HepG2 (cell line): ENCODE measurements around the gene CNDP1. TPM values are rescaled to one million over a fixed set of nuclear protein-coding genes. Genes with fewer than 3 reads are reported as not detected.

ENCODE experiments used
- ATAC-seq: fragments of 200-7000 bp; cut with Tn5 transposase; 3 replicates; pipeline ENCODE4 v1.9.1; 2020; ENCODE audit warnings: mild to moderate bottlenecking, moderate library complexity
- BruUV-seq: library from RNA; stranded (reverse); fragments of 400-500 nt; replicated peaks from 2 replicates; lab custom pipeline; 2021; lab: Mats Ljungman, UMichigan
- CTCF ChIA-PET: fragments of 300-600 bp; formaldehyde crosslinking; extraction: SDS; loops from one replicate; lab custom pipeline; 2021; ENCODE audit warnings: low total read pairs, inconsistent platforms, low intra/inter-chr PET ratio; lab: Yijun Ruan, JAX
- POLR2A ChIA-PET: fragments of 350-600 bp; sonication (Branson Sonifier 250); formaldehyde crosslinking; loops from one replicate; lab custom pipeline; 2020; ENCODE audit warnings: antibody characterized with exemption, inconsistent platforms; lab: Yijun Ruan, JAX
- DNase-seq: peaks from one replicate; pipeline ENCODE4 v3.0.0-alpha.2; 2015; ENCODE audit warnings: low spot score
- FAIRE-seq: peaks from 3 replicates; lab custom pipeline; 2011; peaks lifted over from hg19 to GRCh38; lab: Jason Lieb, UNC
- H2AFZ ChIP-seq: one replicate; pipeline ENCODE4 v1.6.1; 2011; ENCODE audit warnings: low read length, inconsistent platforms
- H3K27ac ChIP-seq: fragments of 300-600 bp; 3 replicates; pipeline ENCODE4 v1.8.0; 2011; ENCODE audit warnings: mixed run types, mild to moderate bottlenecking, mixed read lengths, low read length, inconsistent platforms; ENCODE audit not compliant: insufficient read depth; ENCODE audit errors: extremely low read length
- H3K27me3 ChIP-seq, 2 experiments: fragments of 200-600 bp in 1 of 2; 2 replicates in 1 of 2; 3 replicates in 1 of 2; pipeline versions ENCODE4 v1.6.0 to v1.8.0; 2011; ENCODE audit warnings: low read length in 2 of 2, mild to moderate bottlenecking in 2 of 2, moderate library complexity in 2 of 2, inconsistent platforms in 1 of 2; ENCODE audit not compliant: insufficient read depth in 2 of 2, control insufficient read depth in 1 of 2
- H3K36me3 ChIP-seq, 2 experiments: fragments of 200-600 bp in 1 of 2; replicated peaks in 1 of 2; 2 replicates in 1 of 2; 3 replicates in 1 of 2; pipeline versions ENCODE4 v1.5.1 to v1.8.0; 2011; ENCODE audit warnings: low read length in 2 of 2, inconsistent platforms in 1 of 2; ENCODE audit not compliant: insufficient read depth in 2 of 2, control insufficient read depth in 1 of 2
- H3K4me1 ChIP-seq: 2 replicates; pipeline ENCODE4 v1.5.1; 2012; ENCODE audit warnings: low read length, inconsistent platforms; ENCODE audit not compliant: insufficient read depth
- H3K4me2 ChIP-seq: 2 replicates; pipeline ENCODE4 v1.6.0; 2011; ENCODE audit warnings: low read depth, low read length, inconsistent platforms
- H3K4me3 ChIP-seq, 3 experiments: fragments of 200-600 bp in 1 of 3; sonication (generic), shearing (Covaris generic) in 1 of 3; replicated peaks in 1 of 3; 2 replicates each; pipeline ENCODE4 v1.5.1; 2011 to 2016; ENCODE audit warnings: low read length in 3 of 3, inconsistent platforms in 2 of 3, low read depth in 2 of 3, mild to moderate bottlenecking in 2 of 3, control low read depth in 1 of 3, mixed read lengths in 1 of 3; ENCODE audit not compliant: insufficient read depth in 1 of 3
- H3K79me2 ChIP-seq: one replicate; pipeline ENCODE4 v1.6.1; 2011; ENCODE audit warnings: low read length, inconsistent platforms; ENCODE audit not compliant: insufficient read depth
- H3K9ac ChIP-seq: 2 replicates; pipeline ENCODE4 v1.6.0; 2011; ENCODE audit warnings: mild to moderate bottlenecking, low read depth, low read length, inconsistent platforms; ENCODE audit not compliant: insufficient read depth
- H3K9me3 ChIP-seq: 2 replicates; pipeline ENCODE4 v1.5.1; 2012; ENCODE audit warnings: mild to moderate bottlenecking, low read length
- H4K20me1 ChIP-seq: 2 replicates; pipeline ENCODE4 v1.6.0; 2011; ENCODE audit warnings: inconsistent platforms, mild to moderate bottlenecking, low read length, moderate library complexity; ENCODE audit not compliant: insufficient read depth
- AKNA ChIP-seq: sonication (generic); formaldehyde crosslinking; IDR thresholded peaks from 2 replicates; pipeline ENCODE4 v1.4.0; 2020; ENCODE audit warnings: missing genetic modification reagents, borderline replicate concordance
- CEBPG ChIP-seq: IDR thresholded peaks from 2 replicates; pipeline ENCODE4 v1.6.1; 2016
- ETV6 ChIP-seq: sonication (generic); formaldehyde crosslinking; conservative IDR thresholded peaks from 2 replicates; pipeline ENCODE4 v1.4.0; 2020; ENCODE audit warnings: missing genetic modification reagents
- HIC2 ChIP-seq: sonication (generic); formaldehyde crosslinking; IDR thresholded peaks from 2 replicates; pipeline ENCODE4 v1.9.0; 2022; ENCODE audit warnings: low read depth, missing genetic modification reagents
- MAFG ChIP-seq: sonication (generic); formaldehyde crosslinking; IDR thresholded peaks from 2 replicates; pipeline ENCODE4 v1.5.1; 2020; ENCODE audit warnings: mild to moderate bottlenecking, missing genetic modification reagents
- SUZ12 ChIP-seq: fragments of 150-350 bp; IDR thresholded peaks from 2 replicates; pipeline ENCODE4 v1.6.1; 2014; ENCODE audit warnings: low read depth, low read length
- ZNF576 ChIP-seq: sonication (generic); formaldehyde crosslinking; IDR thresholded peaks from 2 replicates; pipeline ENCODE4 v1.4.0; 2020; ENCODE audit warnings: mild to moderate bottlenecking, missing genetic modification reagents
- ZNF7 ChIP-seq: IDR thresholded peaks from 2 replicates; pipeline ENCODE4 v1.6.1; 2016; ENCODE audit warnings: missing biosample characterization, missing genetic modification reagents
- WGBS: methylation state at CpG from one replicate; pipeline ENCODE4 v1.1.6; 2017; ENCODE audit warnings: low lambda C conversion rate; 5-methylcytosine and 5-hydroxymethylcytosine counted together
- in situ Hi-C: cut with HindIII; loops from 2 replicates; pipeline ENCODE4 v1.10.0; 2017; ENCODE audit warnings: low pct_unique_long_range_greater_than_20kb; ENCODE audit not compliant: extremely low pct_ligation_motif_present
- intact Hi-C: fragments of 100-400 bp; cut with micrococcal nuclease; formaldehyde crosslinking; loops from one replicate; pipeline ENCODE4 v1.10.0; 2022; ENCODE audit not compliant: unreplicated experiment
- polyA plus RNA-seq, 8 experiments: library from polyadenylated mRNA; depleted of rRNA in 3 of 8; stranded (reverse) in 7 of 8; unstranded in 1 of 8; fragments of >200 nt; fragmentation: Illumina TruSeq in 4 of 8; extraction: Trizol in 4 of 8; gene quantifications; 2 replicates each; pipeline versions ENCODE4 v1.2.1 to v1.2.3, GENCODE V29; 2011 to 2016; ENCODE audit warnings: low read depth in 4 of 8, missing spikeins in 1 of 8, mixed read lengths in 1 of 8; ENCODE audit not compliant: insufficient read depth in 1 of 8
- total RNA-seq, 5 experiments: library from RNA; depleted of rRNA; stranded (reverse); fragments of >200 nt; fragmentation: Illumina TruSeq; extraction: Trizol; gene quantifications; 2 replicates each; pipeline ENCODE4 v1.2.3, GENCODE V29; 2016; ENCODE audit warnings: low read depth in 1 of 5
- TF ChIP-seq, protein P1 (sequence below): sonication (generic); formaldehyde crosslinking; IDR thresholded peaks from 2 replicates; pipeline ENCODE4 v1.4.0; 2020; ENCODE audit warnings: low read depth, missing genetic modification reagents
- TF ChIP-seq, protein P2 (sequence below): sonication (generic); formaldehyde crosslinking; conservative IDR thresholded peaks from 2 replicates; pipeline ENCODE4 v1.5.0; 2020; ENCODE audit warnings: missing genetic modification reagents

Gene CNDP1
- total and polyA plus RNA-seq, 2 of the 13 experiments (the other 11 are each of a cell fraction or from before 2014, with no cell fraction given), result 0.01 TPM; not detected in 1

GRCh38 chr18:74635224-74635975 lies 101.1 kb downstream of the CNDP1 start:
- Histone ChIP-seq H4K20me1 (no peaks in the 10 kb centered on the region), H3K4me1 (no peaks in the 10 kb centered on the region), H2AFZ (no peak overlapping the region), H3K9ac (no peak overlapping the region), H3K9me3 (no peaks in the 10 kb centered on the region), H3K27me3 (no peaks in the 10 kb centered on the region), H3K4me2 (no peak overlapping the region), H3K79me2 (no peaks in the 10 kb centered on the region), H3K36me3 (peaks cover 8 to 12% of the 10 kb centered on the region in 2 experiments), H3K4me3 (no peak overlapping the region), H3K27ac (no peak overlapping the region)
- in situ Hi-C loops (no loop called here), intact Hi-C loops (no loop called here)
- DNase-seq (no peak), FAIRE-seq (no peak), ATAC-seq (no peak)
- ChIA-PET CTCF (no interaction called here), POLR2A (no interaction called here)
- BruUV-seq, result no TSS peak
- WGBS, result 94% methylated on average over 15 of the region's 15 CpGs
- TF ChIP-seq CEBPG (no peak), ZNF576 (CRISPR knock-in tag) (no peak), AKNA (CRISPR knock-in tag) (no peak), MAFG (CRISPR knock-in tag) (no peak), ETV6 (CRISPR knock-in tag) (no peak), HIC2 (CRISPR knock-in tag) (no peak), ZNF7 (no peak), SUZ12 (no peak)
- TF ChIP-seq, protein P1, sequence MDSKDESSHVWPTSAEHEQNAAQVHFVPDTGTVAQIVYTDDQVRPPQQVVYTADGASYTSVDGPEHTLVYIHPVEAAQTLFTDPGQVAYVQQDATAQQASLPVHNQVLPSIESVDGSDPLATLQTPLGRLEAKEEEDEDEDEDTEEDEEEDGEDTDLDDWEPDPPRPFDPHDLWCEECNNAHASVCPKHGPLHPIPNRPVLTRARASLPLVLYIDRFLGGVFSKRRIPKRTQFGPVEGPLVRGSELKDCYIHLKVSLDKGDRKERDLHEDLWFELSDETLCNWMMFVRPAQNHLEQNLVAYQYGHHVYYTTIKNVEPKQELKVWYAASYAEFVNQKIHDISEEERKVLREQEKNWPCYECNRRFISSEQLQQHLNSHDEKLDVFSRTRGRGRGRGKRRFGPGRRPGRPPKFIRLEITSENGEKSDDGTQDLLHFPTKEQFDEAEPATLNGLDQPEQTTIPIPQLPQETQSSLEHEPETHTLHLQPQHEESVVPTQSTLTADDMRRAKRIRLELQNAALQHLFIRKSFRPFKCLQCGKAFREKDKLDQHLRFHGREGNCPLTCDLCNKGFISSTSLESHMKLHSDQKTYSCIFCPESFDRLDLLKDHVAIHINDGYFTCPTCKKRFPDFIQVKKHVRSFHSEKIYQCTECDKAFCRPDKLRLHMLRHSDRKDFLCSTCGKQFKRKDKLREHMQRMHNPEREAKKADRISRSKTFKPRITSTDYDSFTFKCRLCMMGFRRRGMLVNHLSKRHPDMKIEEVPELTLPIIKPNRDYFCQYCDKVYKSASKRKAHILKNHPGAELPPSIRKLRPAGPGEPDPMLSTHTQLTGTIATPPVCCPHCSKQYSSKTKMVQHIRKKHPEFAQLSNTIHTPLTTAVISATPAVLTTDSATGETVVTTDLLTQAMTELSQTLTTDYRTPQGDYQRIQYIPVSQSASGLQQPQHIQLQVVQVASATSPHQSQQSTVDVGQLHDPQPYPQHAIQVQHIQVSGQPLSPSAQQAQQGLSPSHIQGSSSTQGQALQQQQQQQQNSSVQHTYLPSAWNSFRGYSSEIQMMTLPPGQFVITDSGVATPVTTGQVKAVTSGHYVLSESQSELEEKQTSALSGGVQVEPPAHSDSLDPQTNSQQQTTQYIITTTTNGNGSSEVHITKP, result no peak
- TF ChIP-seq, protein P2, sequence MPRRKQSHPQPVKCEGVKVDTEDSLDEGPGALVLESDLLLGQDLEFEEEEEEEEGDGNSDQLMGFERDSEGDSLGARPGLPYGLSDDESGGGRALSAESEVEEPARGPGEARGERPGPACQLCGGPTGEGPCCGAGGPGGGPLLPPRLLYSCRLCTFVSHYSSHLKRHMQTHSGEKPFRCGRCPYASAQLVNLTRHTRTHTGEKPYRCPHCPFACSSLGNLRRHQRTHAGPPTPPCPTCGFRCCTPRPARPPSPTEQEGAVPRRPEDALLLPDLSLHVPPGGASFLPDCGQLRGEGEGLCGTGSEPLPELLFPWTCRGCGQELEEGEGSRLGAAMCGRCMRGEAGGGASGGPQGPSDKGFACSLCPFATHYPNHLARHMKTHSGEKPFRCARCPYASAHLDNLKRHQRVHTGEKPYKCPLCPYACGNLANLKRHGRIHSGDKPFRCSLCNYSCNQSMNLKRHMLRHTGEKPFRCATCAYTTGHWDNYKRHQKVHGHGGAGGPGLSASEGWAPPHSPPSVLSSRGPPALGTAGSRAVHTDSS (CRISPR knock-in tag), result no peak
